K562 (cell line): Measurements from ENCODE around the gene NT5C2. TPM values are rescaled to one million over a fixed set of nuclear protein-coding genes. Genes with fewer than 3 reads are reported as not detected.

ENCODE experiments used
- BDP1 ChIP-seq: IDR thresholded peaks from 3 replicates; pipeline ENCODE4 v1.6.1; 2011; ENCODE audit not compliant: insufficient read length, insufficient read depth
- CBFA2T2 ChIP-seq: fragments of 450-650 bp; conservative IDR thresholded peaks from 2 replicates; pipeline ENCODE4 v1.6.1; 2017; ENCODE audit warnings: mild to moderate bottlenecking
- FOXA3 ChIP-seq, 2 experiments: fragments of 450-650 bp in 1 of 2; sonication (generic) in 1 of 2; formaldehyde crosslinking; IDR thresholded peaks in 1 of 2; conservative IDR thresholded peaks in 1 of 2; 2 replicates each; pipeline versions ENCODE4 v1.4.0 to v1.8.0; 2020 to 2022; ENCODE audit warnings: mild to moderate bottlenecking in 2 of 2, missing genetic modification reagents in 1 of 2
- HLTF ChIP-seq: fragments of 450-650 bp; IDR thresholded peaks from 2 replicates; pipeline ENCODE4 v1.6.1; 2016
- HNRNPH1 ChIP-seq: fragments of 200-400 bp; formaldehyde crosslinking; optimal IDR thresholded peaks from 2 replicates; pipeline ENCODE3; 2017; ENCODE audit warnings: low read depth, mild to moderate bottlenecking, low read length, moderate library complexity
- HSF4 ChIP-seq: fragments of 250-450 bp; sonication (Bioruptor Pico); IDR thresholded peaks from 2 replicates; pipeline ENCODE4 v2.1.2; 2022; ENCODE audit warnings: mild to moderate bottlenecking, moderate library complexity, borderline replicate concordance
- KDM1A ChIP-seq, 2 experiments: fragments of 450-650 bp; IDR thresholded peaks; 2 replicates each; pipeline ENCODE4 v1.6.1; 2016; ENCODE audit warnings: mild to moderate bottlenecking in 2 of 2
- POLR2A ChIP-seq: fragments of 450-650 bp; conservative IDR thresholded peaks from 2 replicates; pipeline ENCODE4 v1.6.1; 2016
- RBBP5 ChIP-seq: fragments of 200-600 bp; sonication (generic); IDR thresholded peaks from 2 replicates; pipeline ENCODE4 v1.6.1; 2012; ENCODE audit warnings: borderline replicate concordance, mild to moderate bottlenecking, low read length, control low read depth, inconsistent platforms; ENCODE audit not compliant: insufficient read depth, poor library complexity, severe bottlenecking
- RBM15 ChIP-seq: fragments of 200-400 bp; formaldehyde crosslinking; IDR thresholded peaks from 2 replicates; pipeline ENCODE4 v1.6.1; 2018; ENCODE audit warnings: mild to moderate bottlenecking, low read length, moderate library complexity; ENCODE audit not compliant: insufficient read depth
- SMARCA4 ChIP-seq: fragments of 450-650 bp; IDR thresholded peaks from 2 replicates; pipeline ENCODE4 v1.6.1; 2016
- STAT5B ChIP-seq: fragments of 250-450 bp; sonication (Bioruptor Pico); IDR thresholded peaks from 2 replicates; pipeline ENCODE4 v1.8.0; 2021; ENCODE audit warnings: mild to moderate bottlenecking, inconsistent platforms
- TEAD2 ChIP-seq: fragments of 450-650 bp; IDR thresholded peaks from 2 replicates; pipeline ENCODE4 v1.6.1; 2016; ENCODE audit warnings: missing genetic modification characterization, control low read depth, missing compliant biosample characterization
- WHSC1 ChIP-seq: IDR thresholded peaks from one replicate; pipeline ENCODE4 v1.6.1; 2012; ENCODE audit warnings: low read length, control low read depth, inconsistent platforms
- ZFP1 ChIP-seq: fragments of 450-650 bp; formaldehyde crosslinking; IDR thresholded peaks from 2 replicates; pipeline ENCODE4 v1.4.0; 2020; ENCODE audit warnings: mild to moderate bottlenecking, mixed read lengths
- ZKSCAN3 ChIP-seq: fragments of 250-450 bp; sonication (Bioruptor Pico); IDR thresholded peaks from 2 replicates; pipeline ENCODE4 v1.4.0; 2020
- ZNF133 ChIP-seq: fragments of 250-450 bp; sonication (Bioruptor Pico); IDR thresholded peaks from 2 replicates; pipeline ENCODE4 v1.4.0; 2020; ENCODE audit warnings: mild to moderate bottlenecking
- ZNF445 ChIP-seq: fragments of 250-450 bp; sonication (Bioruptor Pico); IDR thresholded peaks from 2 replicates; pipeline ENCODE4 v1.4.0; 2020; ENCODE audit warnings: low read depth, mild to moderate bottlenecking, moderate library complexity
- polyA plus RNA-seq, 8 experiments: library from polyadenylated mRNA; depleted of rRNA in 4 of 8; stranded (reverse) in 5 of 8; unstranded in 3 of 8; fragments of >200 nt; fragmentation: Nextera tagmentation in 2 of 8; fragmentation: Illumina TruSeq in 1 of 8; extraction: Ambion mirVana in 2 of 8; extraction: Trizol in 1 of 8; gene quantifications; 2 replicates each; pipeline versions ENCODE4 v1.2.1 to v1.2.3, GENCODE V29; 2011 to 2014; ENCODE audit warnings: inconsistent platforms in 1 of 8, missing spikeins in 1 of 8
- total RNA-seq, 7 experiments: library from RNA; depleted of rRNA in 6 of 7; stranded (reverse); fragments of >200 nt in 6 of 7; fragmentation: Illumina TruSeq in 2 of 7; extraction: Trizol in 2 of 7; gene quantifications; 2 replicates each; pipeline versions ENCODE4 v1.2.1 to v1.2.3, GENCODE V29; 2011 to 2021; ENCODE audit warnings: low replicate concordance in 1 of 7
- TF ChIP-seq, protein P1 (sequence below): IDR thresholded peaks from 2 replicates; pipeline ENCODE4 v1.6.1; 2016; ENCODE audit warnings: missing genetic modification characterization, missing compliant biosample characterization
- TF ChIP-seq, protein P2 (sequence below): fragments of 250-450 bp; sonication (Bioruptor Pico); IDR thresholded peaks from 2 replicates; pipeline ENCODE4 v1.4.0; 2020; ENCODE audit warnings: mild to moderate bottlenecking, moderate library complexity
- TF ChIP-seq, protein P3 (sequence below): fragments of 250-450 bp; sonication (Bioruptor Pico); IDR thresholded peaks from 2 replicates; pipeline ENCODE4 v1.5.0; 2022; ENCODE audit warnings: mild to moderate bottlenecking
- TF ChIP-seq, protein P4 (sequence below): fragments of 450-650 bp; IDR thresholded peaks from 2 replicates; pipeline ENCODE4 v1.6.1; 2014; ENCODE audit warnings: low read depth, mild to moderate bottlenecking, moderate library complexity, borderline replicate concordance

Gene NT5C2
- total and polyA plus RNA-seq, 9 of the 15 experiments (the other 6 are each of a cell fraction or from before 2014, with no cell fraction given): 11.3 to 45.2 (median 27.7) TPM

DNA sequence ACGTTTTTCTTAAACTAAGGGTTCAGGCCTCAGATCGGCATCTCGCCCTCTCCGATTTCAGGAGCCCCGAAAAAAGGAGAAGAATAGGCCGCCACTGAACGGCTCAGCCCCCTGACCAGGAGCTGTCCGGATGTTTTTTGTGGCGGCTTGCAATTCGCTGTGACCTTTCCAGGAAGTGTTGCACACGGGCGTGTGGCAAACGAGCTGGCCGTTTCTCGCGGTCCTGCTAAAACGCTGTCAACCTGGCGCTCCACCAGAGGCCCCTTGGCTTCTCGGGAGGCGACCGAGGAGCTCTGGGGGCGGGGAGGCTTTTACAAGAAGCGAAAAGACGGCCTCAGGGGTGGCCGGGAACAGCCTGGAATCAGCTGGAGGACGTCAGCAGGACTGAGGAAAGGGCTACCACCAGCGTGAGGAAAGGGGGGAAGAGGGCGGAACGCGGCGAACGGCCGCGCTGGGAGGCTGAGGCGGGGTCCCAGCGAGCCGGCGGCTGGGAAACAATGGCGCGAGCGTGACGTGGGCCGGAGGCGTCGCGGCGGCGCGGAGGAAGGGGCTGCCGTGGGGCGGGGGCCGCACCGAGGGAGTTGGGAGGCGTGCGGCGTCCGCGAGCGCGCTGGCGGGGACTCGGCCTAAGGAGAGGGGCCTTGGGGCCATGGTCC is 493 bp downstream of the NT5C2 start (continued):
- TF ChIP-seq, protein P1, sequence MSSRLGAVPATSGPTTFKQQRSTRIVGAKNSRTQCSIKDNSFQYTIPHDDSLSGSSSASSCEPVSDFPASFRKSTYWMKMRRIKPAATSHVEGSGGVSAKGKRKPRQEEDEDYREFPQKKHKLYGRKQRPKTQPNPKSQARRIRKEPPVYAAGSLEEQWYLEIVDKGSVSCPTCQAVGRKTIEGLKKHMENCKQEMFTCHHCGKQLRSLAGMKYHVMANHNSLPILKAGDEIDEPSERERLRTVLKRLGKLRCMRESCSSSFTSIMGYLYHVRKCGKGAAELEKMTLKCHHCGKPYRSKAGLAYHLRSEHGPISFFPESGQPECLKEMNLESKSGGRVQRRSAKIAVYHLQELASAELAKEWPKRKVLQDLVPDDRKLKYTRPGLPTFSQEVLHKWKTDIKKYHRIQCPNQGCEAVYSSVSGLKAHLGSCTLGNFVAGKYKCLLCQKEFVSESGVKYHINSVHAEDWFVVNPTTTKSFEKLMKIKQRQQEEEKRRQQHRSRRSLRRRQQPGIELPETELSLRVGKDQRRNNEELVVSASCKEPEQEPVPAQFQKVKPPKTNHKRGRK: no peak
- TF ChIP-seq STAT5B (CRISPR knock-in tag): no peak
- TF ChIP-seq BDP1: no peak
- TF ChIP-seq TEAD2 (tag): no peak
- no peak for TF ChIP-seq RBM15
- TF ChIP-seq ZFP1 (CRISPR knock-in tag): no peak
- no peak for TF ChIP-seq ZNF445 (CRISPR knock-in tag)
- peak; percentile 30; the same call in 1 of the 2 replicates for TF ChIP-seq SMARCA4
- no peak for TF ChIP-seq KDM1A (IDR thresholded peaks at IDR 0.05)
- TF ChIP-seq POLR2A: peak; percentile 68
- TF ChIP-seq, protein P2, sequence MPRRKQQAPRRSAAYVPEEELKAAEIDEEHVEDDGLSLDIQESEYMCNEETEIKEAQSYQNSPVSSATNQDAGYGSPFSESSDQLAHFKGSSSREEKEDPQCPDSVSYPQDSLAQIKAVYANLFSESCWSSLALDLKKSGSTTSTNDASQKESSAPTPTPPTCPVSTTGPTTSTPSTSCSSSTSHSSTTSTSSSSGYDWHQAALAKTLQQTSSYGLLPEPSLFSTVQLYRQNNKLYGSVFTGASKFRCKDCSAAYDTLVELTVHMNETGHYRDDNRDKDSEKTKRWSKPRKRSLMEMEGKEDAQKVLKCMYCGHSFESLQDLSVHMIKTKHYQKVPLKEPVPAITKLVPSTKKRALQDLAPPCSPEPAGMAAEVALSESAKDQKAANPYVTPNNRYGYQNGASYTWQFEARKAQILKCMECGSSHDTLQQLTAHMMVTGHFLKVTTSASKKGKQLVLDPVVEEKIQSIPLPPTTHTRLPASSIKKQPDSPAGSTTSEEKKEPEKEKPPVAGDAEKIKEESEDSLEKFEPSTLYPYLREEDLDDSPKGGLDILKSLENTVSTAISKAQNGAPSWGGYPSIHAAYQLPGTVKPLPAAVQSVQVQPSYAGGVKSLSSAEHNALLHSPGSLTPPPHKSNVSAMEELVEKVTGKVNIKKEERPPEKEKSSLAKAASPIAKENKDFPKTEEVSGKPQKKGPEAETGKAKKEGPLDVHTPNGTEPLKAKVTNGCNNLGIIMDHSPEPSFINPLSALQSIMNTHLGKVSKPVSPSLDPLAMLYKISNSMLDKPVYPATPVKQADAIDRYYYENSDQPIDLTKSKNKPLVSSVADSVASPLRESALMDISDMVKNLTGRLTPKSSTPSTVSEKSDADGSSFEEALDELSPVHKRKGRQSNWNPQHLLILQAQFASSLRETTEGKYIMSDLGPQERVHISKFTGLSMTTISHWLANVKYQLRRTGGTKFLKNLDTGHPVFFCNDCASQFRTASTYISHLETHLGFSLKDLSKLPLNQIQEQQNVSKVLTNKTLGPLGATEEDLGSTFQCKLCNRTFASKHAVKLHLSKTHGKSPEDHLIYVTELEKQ (CRISPR knock-in tag): no peak
- no peak for TF ChIP-seq HSF4 (CRISPR knock-in tag)
- TF ChIP-seq FOXA3 (CRISPR knock-in tag; conservative IDR thresholded peaks at IDR 0.05 in 1 of 2, IDR thresholded peaks at IDR 0.05 in 1 of 2): no peak
- no peak for TF ChIP-seq HNRNPH1
- no peak for TF ChIP-seq ZKSCAN3 (CRISPR knock-in tag)
- TF ChIP-seq ZNF133: no peak
- TF ChIP-seq RBBP5: peak; percentile 61
- no peak for TF ChIP-seq WHSC1
- TF ChIP-seq HLTF: no peak
- TF ChIP-seq, protein P3, sequence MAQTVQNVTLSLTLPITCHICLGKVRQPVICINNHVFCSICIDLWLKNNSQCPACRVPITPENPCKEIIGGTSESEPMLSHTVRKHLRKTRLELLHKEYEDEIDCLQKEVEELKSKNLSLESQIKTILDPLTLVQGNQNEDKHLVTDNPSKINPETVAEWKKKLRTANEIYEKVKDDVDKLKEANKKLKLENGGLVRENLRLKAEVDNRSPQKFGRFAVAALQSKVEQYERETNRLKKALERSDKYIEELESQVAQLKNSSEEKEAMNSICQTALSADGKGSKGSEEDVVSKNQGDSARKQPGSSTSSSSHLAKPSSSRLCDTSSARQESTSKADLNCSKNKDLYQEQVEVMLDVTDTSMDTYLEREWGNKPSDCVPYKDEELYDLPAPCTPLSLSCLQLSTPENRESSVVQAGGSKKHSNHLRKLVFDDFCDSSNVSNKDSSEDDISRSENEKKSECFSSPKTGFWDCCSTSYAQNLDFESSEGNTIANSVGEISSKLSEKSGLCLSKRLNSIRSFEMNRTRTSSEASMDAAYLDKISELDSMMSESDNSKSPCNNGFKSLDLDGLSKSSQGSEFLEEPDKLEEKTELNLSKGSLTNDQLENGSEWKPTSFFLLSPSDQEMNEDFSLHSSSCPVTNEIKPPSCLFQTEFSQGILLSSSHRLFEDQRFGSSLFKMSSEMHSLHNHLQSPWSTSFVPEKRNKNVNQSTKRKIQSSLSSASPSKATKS (CRISPR knock-in tag): no peak
- TF ChIP-seq, protein P4, sequence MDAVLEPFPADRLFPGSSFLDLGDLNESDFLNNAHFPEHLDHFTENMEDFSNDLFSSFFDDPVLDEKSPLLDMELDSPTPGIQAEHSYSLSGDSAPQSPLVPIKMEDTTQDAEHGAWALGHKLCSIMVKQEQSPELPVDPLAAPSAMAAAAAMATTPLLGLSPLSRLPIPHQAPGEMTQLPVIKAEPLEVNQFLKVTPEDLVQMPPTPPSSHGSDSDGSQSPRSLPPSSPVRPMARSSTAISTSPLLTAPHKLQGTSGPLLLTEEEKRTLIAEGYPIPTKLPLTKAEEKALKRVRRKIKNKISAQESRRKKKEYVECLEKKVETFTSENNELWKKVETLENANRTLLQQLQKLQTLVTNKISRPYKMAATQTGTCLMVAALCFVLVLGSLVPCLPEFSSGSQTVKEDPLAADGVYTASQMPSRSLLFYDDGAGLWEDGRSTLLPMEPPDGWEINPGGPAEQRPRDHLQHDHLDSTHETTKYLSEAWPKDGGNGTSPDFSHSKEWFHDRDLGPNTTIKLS: 0 out of 2 replicates have a peak, but pooled peaks have one; percentile 35
- TF ChIP-seq CBFA2T2: no peak
